Measurements from ENCODE around the gene TREX2. TPM values are rescaled to one million over a fixed set of nuclear protein-coding genes. Genes with fewer than 3 reads are reported as not detected.

TREX2 gene
- total and polyA plus RNA-seq, 2 experiments from 2014 or later = 0.81 to 1.7 TPM

DNA sequence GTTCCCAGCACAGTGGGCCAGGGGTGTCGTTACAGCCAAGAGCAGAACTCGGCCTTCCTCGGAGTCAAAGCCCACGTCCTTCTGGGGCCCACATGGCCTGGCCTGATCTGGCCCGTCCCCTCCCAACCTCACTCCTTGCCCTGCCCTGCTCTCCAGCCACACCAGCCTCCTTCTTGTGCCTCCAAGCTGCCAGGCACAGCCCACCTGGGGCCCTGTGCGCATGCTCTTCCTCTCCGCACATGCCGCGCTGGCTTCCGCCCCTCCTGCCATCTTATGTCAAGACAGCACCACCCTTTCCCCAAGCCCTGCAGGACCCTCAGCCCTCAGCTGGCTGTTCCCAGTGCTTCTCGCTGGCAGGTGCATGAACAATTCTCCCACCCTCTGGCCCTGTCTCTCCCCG lies 17.7 kb upstream of the TREX2 start:
- Mint-ChIP-seq H3K27ac (no peak overlapping the region; the same call in 1 of the 2 replicates), H3K4me3 (no peak overlapping the region), H3K9me3 (no peaks in the 10 kb centered on the region), H3K36me3 (ENCODE audit: low read depth) (peaks cover 22% of the 10 kb centered on the region; the same call in 2 of the 3 replicates), H3K4me1 (no peaks in the 10 kb centered on the region), H3K27me3 (ENCODE audit: insufficient read depth, low read depth, poor library complexity) (peaks cover 15% of the 10 kb centered on the region)
- TF ChIP-seq ZNF331 (CRISPR knock-in tag; IDR thresholded peaks at IDR 0.05; ENCODE audit: low read depth) (no peak), ZNF114 (CRISPR knock-in tag; IDR thresholded peaks at IDR 0.05) (no peak), POLR2AphosphoS5 (IDR thresholded peaks at IDR 0.05; ENCODE audit: low read depth) (no peak), EZH2phosphoT487 (IDR thresholded peaks at IDR 0.05; ENCODE audit: unreplicated experiment) (no peak), EZH2 (IDR thresholded peaks at IDR 0.05; ENCODE audit: low read depth, unreplicated experiment) (no peak), JUNB (IDR thresholded peaks at IDR 0.05; ENCODE audit: unreplicated experiment) (no peak), ZNF462 (CRISPR knock-in tag; IDR thresholded peaks at IDR 0.05) (no peak), STAT1 (IDR thresholded peaks at IDR 0.05; ENCODE audit: unreplicated experiment) (no peak), CREB1 (CRISPR knock-in tag; IDR thresholded peaks at IDR 0.05; ENCODE audit: low read depth) (no peak), NANOG (IDR thresholded peaks at IDR 0.05; ENCODE audit: borderline replicate concordance) (no peak)
- TF ChIP-seq, protein P1, sequence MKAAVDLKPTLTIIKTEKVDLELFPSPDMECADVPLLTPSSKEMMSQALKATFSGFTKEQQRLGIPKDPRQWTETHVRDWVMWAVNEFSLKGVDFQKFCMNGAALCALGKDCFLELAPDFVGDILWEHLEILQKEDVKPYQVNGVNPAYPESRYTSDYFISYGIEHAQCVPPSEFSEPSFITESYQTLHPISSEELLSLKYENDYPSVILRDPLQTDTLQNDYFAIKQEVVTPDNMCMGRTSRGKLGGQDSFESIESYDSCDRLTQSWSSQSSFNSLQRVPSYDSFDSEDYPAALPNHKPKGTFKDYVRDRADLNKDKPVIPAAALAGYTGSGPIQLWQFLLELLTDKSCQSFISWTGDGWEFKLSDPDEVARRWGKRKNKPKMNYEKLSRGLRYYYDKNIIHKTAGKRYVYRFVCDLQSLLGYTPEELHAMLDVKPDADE (IDR thresholded peaks at IDR 0.05) = no peak
- TF ChIP-seq, protein P2, sequence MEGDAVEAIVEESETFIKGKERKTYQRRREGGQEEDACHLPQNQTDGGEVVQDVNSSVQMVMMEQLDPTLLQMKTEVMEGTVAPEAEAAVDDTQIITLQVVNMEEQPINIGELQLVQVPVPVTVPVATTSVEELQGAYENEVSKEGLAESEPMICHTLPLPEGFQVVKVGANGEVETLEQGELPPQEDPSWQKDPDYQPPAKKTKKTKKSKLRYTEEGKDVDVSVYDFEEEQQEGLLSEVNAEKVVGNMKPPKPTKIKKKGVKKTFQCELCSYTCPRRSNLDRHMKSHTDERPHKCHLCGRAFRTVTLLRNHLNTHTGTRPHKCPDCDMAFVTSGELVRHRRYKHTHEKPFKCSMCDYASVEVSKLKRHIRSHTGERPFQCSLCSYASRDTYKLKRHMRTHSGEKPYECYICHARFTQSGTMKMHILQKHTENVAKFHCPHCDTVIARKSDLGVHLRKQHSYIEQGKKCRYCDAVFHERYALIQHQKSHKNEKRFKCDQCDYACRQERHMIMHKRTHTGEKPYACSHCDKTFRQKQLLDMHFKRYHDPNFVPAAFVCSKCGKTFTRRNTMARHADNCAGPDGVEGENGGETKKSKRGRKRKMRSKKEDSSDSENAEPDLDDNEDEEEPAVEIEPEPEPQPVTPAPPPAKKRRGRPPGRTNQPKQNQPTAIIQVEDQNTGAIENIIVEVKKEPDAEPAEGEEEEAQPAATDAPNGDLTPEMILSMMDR (conservative IDR thresholded peaks at IDR 0.05; ENCODE audit: low read depth in 2 of 2) = no peak
- H3K4me1 ChIP-seq (ENCODE audit: insufficient read depth) = no peaks in the 10 kb centered on the region
- no peak overlapping the region for H3K4me3 ChIP-seq
- no peaks in the 10 kb centered on the region for H3F3A ChIP-seq (replicated peaks; ENCODE audit: low read depth)
- H3K36me3 ChIP-seq (ENCODE audit: insufficient read depth) = no peaks in the 10 kb centered on the region
- H4K20me1 ChIP-seq (replicated peaks; ENCODE audit: insufficient read depth) = no peaks in the 10 kb centered on the region; the same call in 1 of the 2 replicates
- no peak overlapping the region for H3K27ac ChIP-seq (ENCODE audit: low read depth)
- H3K9me2 ChIP-seq (ENCODE audit: insufficient read depth) = no peaks in the 10 kb centered on the region
- H3K27me3 ChIP-seq (ENCODE audit: insufficient read depth) = no peaks in the 10 kb centered on the region
- no peak overlapping the region for H3K4me2 ChIP-seq
- no peak for DNase-seq (ENCODE audit: low spot score)
- ATAC-seq = no peak
- H3K79me2 ChIP-seq (replicated peaks; ENCODE audit: insufficient read depth) = no peaks in the 10 kb centered on the region
- H2AFZ ChIP-seq = no peak overlapping the region

Measured in GM23338 (cell line).